HG03457 (cell line): ENCODE results near the gene FBXL7.
"Not testable (repeated sequence)": the region's sequence is repeated elsewhere in the genome, so short reads cannot be mapped to it uniquely, and the experiment has no call there.

Experiments
- ATAC-seq: cut with Tn5 transposase; IDR thresholded peaks from one replicate; pipeline ENCODE4 v1.9.1; 2021; ENCODE audit warnings: moderate number of reproducible peaks; ENCODE audit not compliant: unreplicated experiment

Gene FBXL7

DNA sequence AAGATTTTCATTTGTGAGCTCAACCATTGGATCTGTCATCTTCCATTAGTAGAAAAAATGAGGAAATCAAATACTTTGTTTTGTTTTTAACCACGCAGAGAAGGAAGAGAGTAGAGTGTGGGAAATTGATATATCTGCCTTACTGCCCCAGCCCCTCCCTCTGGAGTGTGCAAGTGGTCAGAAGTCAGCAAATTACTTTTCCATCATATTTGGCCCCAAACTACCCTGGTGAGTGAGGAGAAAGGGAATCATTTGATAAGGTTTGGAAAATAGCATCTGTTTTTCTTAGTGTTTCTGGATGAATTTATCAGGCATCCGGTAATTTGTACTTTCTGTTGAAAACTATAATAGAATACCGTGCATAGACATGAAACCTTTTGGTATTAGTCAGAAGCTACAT is 352.2 kb downstream of the FBXL7 start:
- no peak for ATAC-seq

DNA sequence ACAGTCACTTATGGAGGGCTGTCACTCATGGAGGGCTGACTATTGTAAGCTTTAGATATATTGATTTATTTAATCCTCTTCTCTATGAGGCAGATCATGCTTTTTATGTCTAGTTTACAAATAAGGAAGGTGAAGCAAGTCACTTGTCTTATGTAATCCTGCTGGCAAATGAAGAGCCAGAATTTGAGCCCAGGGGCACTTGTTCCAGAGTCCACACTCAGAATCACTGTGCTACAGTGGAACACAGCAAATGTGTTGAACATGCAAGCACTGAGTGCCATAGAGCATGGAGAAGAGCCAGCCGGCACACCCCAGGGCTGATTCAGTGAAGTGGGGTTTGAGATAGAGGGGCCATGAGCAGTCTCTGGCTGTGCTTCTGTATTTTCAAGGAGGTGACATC is 353.0 kb downstream of the FBXL7 start:
- ATAC-seq = no peak

DNA sequence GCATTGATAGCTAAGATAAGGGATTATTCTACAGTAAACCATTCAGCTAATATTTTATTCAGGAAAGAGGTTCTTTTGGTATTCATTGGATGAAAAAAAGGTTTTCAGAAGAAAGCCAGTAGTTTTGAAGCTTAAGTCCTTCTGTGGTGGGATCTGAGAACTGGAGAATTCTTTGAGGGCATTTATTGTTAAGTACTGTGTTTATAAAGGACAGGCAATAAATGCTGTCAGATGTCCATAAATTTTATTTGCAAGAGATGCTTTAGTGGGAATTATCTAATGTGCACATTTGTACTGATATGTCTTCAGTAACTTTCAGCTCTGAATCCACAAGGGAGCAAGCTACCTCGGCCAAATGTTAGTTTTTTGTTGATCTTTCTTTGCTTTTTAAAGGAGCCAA is 358.3 kb downstream of the FBXL7 start:
- ATAC-seq = no peak

DNA sequence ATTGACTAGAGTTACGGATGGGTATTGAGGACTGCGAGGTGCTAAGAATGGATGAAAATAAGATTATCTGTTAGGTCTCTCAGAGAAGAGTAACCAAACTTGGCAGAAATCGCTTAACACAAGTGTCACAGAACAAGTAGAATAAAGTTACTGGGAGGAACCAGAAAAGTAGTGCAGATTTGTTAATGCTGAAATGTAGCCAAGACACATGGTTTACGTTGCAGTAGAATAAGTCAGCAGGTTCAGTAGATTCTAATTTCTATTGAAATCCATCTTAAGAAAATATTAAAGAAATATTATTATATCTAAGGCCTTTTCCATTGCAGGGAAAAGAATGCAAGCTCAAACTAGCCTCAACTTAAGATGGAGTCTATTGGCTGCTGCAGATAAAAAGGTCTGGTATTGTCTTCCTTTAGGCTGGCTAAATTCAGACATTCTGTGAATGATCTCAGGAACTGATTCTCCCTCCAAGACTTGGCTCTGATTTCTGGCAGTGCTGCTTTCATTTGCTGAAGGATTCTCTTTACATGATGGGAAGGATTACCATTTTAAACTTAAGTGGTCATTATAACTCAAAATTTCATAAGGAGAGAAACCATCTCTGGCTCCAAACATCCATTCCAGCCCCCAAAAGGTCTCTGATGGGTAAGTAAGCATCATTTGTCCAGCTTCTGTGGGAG is 364.7 kb downstream of the FBXL7 start:
- no peak for ATAC-seq

DNA sequence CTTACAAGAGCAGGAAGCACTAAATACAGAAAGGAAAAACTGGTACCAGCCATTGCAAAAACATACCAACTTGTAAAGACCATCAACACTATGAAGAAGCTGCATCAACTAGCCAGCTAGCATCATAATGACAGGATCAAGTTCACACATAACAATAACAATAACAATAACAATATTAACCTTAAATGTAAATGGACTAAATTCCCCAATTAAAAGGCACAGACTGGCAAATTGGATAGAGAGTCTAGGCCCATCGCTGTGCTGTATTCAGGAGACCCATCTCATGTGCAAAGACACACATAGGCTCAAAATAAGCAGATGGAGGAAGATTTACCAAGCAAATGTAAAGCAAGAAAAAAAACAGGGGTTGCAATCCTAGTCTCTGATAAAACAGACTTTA is 372.3 kb downstream of the FBXL7 start:
- not testable (repeated sequence) for ATAC-seq

DNA sequence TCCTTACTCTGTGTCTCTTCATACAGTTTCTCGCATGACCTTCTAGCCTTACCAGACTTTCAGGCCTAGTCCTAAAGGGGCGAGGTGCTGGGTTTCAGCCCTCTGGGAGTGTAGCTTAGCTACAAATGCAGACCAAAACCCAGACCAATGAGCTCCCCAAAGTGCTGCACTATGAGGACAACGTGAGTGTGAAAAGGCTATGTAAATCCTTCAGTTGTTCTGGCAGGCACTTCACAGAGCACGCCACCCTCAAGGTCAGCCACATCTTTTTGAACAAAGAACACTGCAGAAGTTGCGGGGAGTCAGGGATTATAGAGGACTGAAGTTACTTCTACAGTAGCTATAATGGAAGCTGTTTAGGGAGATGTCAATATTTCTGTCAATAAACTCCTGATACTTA is 377.9 kb downstream of the FBXL7 start:
- no peak for ATAC-seq

DNA sequence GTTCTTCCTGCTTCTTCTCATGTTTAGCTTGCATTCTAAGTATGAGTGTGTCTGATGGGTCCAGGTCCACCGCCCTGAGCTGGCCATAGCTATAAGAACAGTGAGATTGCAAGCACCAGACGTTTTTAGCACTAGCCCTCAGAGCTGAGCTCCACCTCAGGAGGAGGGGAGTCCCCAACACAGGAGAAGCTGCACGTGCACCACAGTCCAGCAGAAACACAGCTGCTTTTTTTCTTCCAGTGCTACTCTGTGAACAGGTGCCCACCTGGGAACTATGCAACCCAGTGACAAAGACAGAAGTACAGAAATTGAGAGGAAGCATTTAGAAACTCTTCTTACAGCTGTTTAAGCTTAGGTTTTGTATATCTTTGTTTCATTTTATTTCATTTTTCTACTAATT is 380.2 kb downstream of the FBXL7 start:
- no peak for ATAC-seq

DNA sequence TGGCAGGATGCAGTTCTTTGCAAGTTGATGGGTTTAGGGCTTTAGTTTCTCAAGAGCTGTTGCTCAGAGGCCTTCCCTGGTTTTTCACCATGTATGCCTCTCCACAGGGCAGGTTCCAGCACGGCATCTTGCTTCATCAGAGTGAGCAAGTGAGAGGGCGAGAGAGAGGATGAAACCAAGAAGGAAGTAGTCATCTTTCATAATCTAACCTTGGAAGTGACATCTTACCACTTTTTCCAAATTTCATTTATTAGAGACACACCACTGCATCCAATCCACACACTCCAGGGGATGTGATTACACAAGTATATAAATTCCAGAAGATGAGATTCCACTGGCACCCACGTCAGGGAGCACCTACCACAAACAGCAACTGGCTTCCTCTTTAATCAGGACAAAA is 385.2 kb downstream of the FBXL7 start:
- no peak for ATAC-seq

DNA sequence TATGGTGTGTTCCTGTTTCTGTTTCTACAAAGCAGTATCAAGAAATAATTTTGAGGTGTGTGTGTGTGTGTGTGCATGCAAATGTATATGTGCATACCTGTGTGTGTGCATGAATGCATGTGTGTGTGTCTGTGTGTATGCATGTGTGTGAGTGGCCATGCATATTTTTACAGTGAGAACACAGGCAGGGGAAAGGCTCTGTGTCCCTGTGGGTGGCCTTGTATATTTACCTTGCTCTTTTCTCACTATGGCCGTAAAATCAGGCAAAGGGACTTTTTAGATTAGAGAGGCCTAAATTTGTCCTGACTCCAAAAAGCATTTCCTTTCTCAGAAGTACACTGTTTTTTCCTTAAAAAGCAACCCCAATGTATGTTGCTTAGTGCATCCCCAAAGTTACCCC is 386.2 kb downstream of the FBXL7 start:
- ATAC-seq = no peak

DNA sequence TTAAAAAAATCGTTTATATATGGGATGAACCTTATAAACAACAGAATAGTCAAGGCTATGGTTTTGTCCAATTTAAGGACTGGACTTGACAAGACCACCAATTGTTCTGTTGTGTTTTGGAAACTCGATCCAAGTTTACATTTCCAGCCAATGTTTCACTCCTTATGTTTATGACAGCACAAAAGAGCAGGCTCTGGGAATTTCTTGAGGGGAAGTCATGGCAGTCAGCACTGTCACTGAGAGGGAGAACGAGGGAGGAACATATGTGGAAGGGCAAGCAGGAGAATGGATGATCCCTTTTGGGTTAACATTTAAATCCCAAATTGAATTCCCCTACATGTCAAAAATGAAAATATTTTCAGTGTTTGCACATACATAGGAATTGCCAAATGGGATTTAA is 387.1 kb downstream of the FBXL7 start:
- no peak for ATAC-seq

DNA sequence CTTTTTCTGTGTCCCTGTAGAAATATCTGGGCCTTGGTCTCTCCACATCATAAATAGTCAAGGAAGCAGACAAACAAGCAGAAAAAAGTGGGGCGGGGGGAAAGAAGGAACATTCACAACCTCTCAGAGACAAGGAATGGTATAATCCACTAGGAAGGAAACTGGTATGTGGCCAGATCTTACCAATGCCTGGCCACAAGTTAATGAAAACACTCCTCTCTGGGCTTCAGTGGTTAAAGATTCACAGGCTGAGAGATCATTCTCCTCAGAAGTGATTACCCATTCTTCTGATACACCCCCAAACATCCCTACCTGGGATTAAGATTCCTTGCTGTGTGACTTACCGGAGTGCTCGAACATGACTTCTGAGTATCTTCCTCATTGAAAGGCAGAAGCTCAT is 389.0 kb downstream of the FBXL7 start:
- no peak for ATAC-seq

DNA sequence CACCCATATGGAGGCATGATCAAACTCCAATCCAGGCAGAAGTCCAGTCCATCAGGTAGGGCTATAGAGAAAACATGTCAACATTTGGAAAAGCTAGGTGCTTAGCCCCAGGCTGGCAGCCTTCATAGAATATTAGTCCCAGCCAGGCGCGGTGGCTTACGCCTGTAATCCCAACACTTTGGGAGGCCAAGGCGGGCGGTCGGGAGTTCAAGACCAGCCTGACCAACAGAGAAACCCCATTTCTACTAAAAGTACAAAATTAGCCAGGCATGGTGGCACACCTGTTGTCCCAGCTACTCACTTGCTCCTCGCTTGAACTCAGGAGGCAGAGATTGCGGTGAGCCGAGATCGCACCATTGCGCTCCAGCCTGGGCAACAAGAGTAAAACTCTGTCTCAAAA is 393.9 kb downstream of the FBXL7 start:
- no peak for ATAC-seq

DNA sequence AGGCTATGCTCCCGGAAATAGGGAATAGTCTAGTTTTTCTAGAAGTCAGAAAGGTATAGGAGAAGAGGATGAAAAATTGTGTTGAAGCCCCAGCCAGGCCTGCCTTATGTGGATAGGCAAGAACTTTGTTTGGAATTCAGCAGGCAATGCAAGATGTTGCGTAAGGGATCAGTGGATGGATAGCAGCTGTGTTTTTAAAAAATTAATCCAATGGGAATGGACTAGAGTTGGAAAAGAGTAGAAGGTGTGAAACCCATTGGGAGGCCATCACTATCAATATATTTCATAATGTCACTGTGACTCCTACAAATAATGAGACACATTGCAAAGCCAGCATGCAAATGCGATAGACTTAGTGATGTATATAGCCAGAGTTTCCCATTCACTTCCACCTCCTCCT is 397.7 kb downstream of the FBXL7 start:
- ATAC-seq = no peak

DNA sequence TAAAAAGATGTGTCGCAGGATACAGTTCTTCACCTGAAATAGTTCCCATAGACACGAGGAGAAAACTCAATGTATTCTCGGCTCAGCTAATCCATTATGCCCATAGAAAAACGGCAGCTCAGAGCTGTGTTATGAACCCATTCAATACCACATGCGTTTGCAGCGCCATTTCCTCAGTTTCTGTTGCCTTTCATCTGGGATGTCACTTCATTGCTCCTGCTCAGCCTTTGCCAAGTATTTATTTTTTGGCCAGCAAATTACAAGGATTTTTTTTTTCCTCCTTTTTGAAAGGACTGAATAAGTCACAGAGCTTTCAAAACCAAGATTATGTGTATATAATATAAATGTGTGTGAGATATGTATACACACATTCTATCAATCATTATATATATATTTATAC is 398.7 kb downstream of the FBXL7 start:
- no peak for ATAC-seq

DNA sequence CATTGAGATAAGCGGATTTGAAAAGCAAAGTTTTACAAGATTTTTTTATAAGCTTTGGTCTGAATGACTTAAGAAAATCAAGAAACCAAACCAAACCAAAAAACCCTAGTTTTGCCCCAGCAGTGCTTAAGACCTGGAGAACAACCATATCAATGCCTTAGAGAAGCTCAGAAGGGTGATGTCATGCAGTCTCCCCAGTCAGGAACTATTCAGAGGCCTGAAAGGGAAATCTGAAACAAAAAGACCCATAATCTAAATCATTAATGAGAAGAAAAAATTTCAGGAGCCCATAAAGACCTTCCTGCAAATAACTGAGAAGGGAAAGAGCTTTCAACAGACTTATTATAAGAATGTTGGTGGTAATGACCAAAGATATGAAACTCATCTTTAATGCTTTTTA is 399.5 kb downstream of the FBXL7 start:
- no peak for ATAC-seq

DNA sequence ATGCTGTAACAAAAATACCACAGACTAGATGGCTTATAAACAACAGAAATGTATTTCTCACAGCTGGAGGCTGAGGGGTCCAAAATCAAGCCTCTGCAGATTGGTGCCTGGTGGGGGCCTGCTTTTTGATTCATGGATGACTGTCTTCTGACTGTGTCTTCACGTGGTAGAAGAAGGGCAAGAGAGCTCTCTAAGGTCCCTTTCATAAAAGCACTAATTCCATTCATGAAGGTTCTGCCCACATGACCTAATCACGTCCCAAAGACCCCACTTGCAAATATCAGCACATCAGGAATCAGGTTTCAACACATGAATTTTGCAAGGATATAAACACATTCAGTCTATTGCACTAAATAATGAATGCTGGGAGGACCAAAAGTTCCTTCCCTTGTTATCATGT is 401.2 kb downstream of the FBXL7 start:
- ATAC-seq = no peak

DNA sequence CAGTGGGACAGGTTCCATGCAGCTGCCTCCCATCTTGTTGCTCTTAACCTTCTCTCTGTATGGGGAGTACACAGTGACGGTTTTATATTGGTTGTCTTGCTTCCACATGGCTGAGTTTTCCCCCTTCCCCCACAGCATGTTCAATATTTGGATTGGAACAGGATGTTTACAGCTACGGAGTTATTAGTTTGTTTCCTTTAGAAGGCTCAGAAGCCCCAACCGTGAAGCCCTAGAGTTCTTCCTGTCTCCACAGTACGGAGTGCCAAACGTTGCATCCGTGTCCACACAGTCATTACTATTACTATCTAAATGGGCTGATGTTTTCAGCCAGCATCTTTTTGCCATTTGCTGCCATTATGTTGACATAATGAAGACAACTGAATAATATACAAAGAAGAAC is 402.1 kb downstream of the FBXL7 start:
- no peak for ATAC-seq

DNA sequence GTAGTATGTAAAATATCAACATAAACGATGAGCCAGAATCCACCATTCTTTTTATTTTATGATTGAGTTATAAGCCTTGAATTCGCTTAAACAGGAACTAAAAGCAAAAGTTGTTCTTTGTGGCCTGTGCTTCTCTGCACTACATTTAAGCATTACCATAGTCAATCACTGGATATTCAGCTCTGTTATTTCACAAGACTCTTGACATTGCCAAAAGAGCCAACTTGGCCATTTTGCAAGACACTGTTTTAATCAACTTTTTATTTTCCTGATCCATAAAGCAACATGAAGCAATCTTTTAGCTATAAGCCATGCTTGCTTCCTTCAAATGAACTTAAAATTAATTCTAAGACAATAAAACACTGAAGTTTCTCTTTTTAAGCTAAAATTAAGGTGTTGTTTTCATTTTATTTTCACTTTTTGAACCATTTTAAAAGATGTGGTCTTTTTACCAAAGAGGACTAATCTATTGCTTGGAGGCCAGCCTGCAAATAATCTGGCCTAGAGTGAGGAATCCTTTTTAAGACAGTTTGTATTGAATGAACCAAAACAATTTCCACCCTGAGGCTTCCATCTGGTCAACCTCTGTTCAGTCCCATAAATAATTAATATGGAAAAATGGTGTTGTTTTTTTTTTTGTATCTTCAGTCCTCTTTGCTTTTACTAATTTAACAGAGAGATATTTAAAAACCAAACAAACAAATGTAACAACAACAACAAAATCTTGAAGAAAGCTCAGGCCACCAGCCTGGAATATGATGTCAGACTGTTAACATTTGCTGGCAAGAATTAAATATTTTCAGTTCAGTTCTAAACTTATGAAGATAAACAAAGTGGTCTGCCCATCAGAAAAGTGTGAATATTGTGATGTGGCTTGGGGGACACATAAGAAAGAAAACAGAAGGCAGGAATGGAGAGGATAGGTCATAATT is 405.2 kb downstream of the FBXL7 start:
- no peak for ATAC-seq

DNA sequence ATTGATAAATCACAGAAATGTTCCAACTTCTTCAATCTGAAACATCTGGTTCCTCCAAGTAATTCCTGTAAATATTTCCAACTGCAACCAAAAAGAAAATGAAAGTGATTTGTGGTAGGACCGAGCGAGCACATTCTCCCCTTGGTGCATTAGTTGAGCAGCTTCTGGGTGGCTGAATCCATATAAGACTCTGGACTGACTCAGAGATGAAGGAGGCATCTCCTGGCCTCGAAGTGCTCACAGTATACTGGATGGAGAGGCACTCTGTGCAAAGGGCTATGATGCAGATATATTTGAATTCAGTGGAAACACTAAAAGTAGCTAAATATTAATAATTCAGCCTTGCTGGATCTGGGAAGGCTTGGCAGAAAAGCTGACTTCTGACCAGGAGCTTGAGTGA is 414.7 kb downstream of the FBXL7 start:
- ATAC-seq = no peak

DNA sequence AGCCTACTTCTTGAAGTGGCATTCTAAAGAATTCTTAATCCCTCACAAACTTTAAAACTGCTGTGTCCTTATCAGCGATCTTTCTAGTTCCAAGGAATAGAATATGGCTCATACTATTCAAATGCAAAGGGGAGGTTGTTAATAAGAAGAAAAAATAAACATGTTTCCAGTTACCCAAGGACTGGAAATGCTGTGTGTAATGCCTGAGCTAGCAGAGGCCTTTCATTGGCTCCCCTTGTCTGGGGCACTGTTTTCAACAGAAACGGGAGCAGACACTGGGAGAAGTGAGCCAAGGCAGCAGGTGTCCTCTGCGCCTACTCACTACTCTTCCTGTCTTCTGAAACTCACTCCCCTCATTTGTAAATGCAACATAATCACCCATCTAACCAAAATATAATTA is 426.6 kb downstream of the FBXL7 start:
- ATAC-seq = no peak

DNA sequence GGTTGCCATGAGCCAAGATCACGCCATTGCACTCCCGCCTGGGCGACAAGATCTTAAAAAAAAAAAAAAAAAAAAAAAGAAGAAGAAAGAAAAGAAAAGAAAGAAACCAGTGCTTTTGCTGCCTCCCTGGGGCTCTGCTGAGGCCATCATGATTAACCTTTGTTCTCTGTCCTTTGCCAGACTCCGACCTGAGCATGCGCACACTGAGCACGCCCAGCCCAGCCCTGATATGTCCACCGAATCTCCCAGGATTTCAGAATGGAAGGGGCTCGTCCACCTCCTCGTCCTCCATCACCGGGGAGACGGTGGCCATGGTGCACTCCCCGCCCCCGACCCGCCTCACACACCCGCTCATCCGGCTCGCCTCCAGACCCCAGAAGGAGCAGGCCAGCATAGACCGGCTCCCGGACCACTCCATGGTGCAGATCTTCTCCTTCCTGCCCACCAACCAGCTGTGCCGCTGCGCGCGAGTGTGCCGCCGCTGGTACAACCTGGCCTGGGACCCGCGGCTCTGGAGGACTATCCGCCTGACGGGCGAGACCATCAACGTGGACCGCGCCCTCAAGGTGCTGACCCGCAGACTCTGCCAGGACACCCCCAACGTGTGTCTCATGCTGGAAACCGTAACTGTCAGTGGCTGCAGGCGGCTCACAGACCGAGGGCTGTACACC is 427.9 kb downstream of the FBXL7 start:
- ATAC-seq = no peak
